ENCODE results near the gene TMEM205.

GRCh38 chr19:11339254-11340098 lies 6.6 kb downstream of the TMEM205 start, which contains the start of gene RAB3D:
- TF ChIP-seq CTCF (IDR thresholded peaks at IDR 0.05) (no peak), POLR2A (IDR thresholded peaks at IDR 0.05) (peak; percentile 55 to 89 (median 84))
